GM12878 (cell line): ENCODE data around the gene MRPL22. TPM values are rescaled to one million over a fixed set of nuclear protein-coding genes. Genes with fewer than 3 reads are reported as not detected.

ENCODE experiments used
- ATAC-seq: fragments of 200-7000 bp; cut with Tn5 transposase; 3 replicates; pipeline ENCODE4 v1.9.1; 2020; ENCODE audit warnings: mild to moderate bottlenecking, moderate library complexity
- BruUV-seq: library from RNA; stranded (reverse); fragments of 400-500 nt; replicated peaks from 2 replicates; lab custom pipeline; 2021; lab: Mats Ljungman, UMichigan
- CTCF ChIA-PET: fragments of 300-600 bp; sonication (Branson Sonifier 250); formaldehyde crosslinking; extraction: SDS; loops from one replicate; lab custom pipeline; 2021; ENCODE audit warnings: inconsistent platforms; lab: Yijun Ruan, JAX
- POLR2A ChIA-PET: fragments of 350-600 bp; formaldehyde crosslinking; extraction: SDS; loops from one replicate; lab custom pipeline; 2021; ENCODE audit warnings: inconsistent platforms; lab: Charles Lee
- RAD21 ChIA-PET: fragments of 300-600 bp; sonication (Branson Sonifier 250); formaldehyde crosslinking; loops from one replicate; lab custom pipeline; 2023; ENCODE audit warnings: antibody characterized with exemption; ENCODE audit not compliant: unreplicated experiment; lab: Charles Lee
- SMC1A ChIA-PET: fragments of 300-600 bp; sonication (Branson Sonifier 250); formaldehyde crosslinking; loops from one replicate; lab custom pipeline; 2023; ENCODE audit not compliant: unreplicated experiment, uncharacterized antibody; lab: Charles Lee
- DNase-seq: peaks from one replicate; pipeline ENCODE4 v3.0.0-alpha.2; 2011; ENCODE audit warnings: low read depth, low spot score
- FAIRE-seq: peaks from 3 replicates; lab custom pipeline; 2011; peaks lifted over from hg19 to GRCh38; lab: Jason Lieb, UNC
- H2AFZ ChIP-seq: 2 replicates; pipeline ENCODE4 v1.6.0; 2011; ENCODE audit warnings: low read depth, low read length, control low read depth; ENCODE audit not compliant: control insufficient read depth
- H3K27ac ChIP-seq: 2 replicates; pipeline ENCODE4 v1.5.1; 2011; ENCODE audit warnings: control low read depth; ENCODE audit not compliant: control insufficient read depth, insufficient read depth
- H3K27me3 ChIP-seq, 2 experiments: replicated peaks in 1 of 2; 2 replicates each; pipeline versions ENCODE4 v1.6.0 to v1.6.1; 2011; ENCODE audit warnings: low read length in 1 of 2; ENCODE audit not compliant: control insufficient read depth in 2 of 2, insufficient read depth in 2 of 2
- H3K36me3 ChIP-seq, 2 experiments: 2 replicates each; pipeline ENCODE4 v1.5.1; 2011; ENCODE audit warnings: low read length in 1 of 2; ENCODE audit not compliant: control insufficient read depth in 2 of 2, insufficient read depth in 2 of 2
- H3K4me1 ChIP-seq: 2 replicates; pipeline ENCODE4 v1.6.1; 2011; ENCODE audit warnings: mild to moderate bottlenecking, low read length, moderate library complexity, mixed read lengths; ENCODE audit not compliant: control insufficient read depth, insufficient read depth
- H3K4me2 ChIP-seq: 2 replicates; pipeline ENCODE4 v1.6.0; 2011; ENCODE audit warnings: control low read depth; ENCODE audit not compliant: control insufficient read depth, insufficient read depth
- H3K4me3 ChIP-seq: fragments of 200-600 bp; sonication (generic); 2 replicates; pipeline ENCODE4 v1.5.1; 2016
- H3K79me2 ChIP-seq: 2 replicates; pipeline ENCODE4 v1.6.0; 2011; ENCODE audit warnings: low read length; ENCODE audit not compliant: control insufficient read depth, insufficient read depth
- H3K9ac ChIP-seq: 2 replicates; pipeline ENCODE4 v1.8.0; 2011; ENCODE audit warnings: low read length, control low read depth, mixed read lengths; ENCODE audit not compliant: control insufficient read depth, insufficient read depth
- H3K9me3 ChIP-seq: replicated peaks from 3 replicates; pipeline ENCODE4 v1.5.1; 2011; ENCODE audit warnings: mild to moderate bottlenecking, low read length; ENCODE audit not compliant: control insufficient read depth, insufficient read depth
- H4K20me1 ChIP-seq: 2 replicates; pipeline ENCODE4 v1.6.0; 2011; ENCODE audit not compliant: control insufficient read depth, insufficient read depth
- ATF7 ChIP-seq: fragments of 450-650 bp; IDR thresholded peaks from 2 replicates; pipeline ENCODE4 v1.6.1; 2016; ENCODE audit warnings: low read depth, mild to moderate bottlenecking
- CEBPB ChIP-seq, 2 experiments: fragments of 150-350 bp in 1 of 2; IDR thresholded peaks; 2 replicates each; pipeline ENCODE4 v1.6.1; 2012 to 2014; ENCODE audit warnings: low read depth in 2 of 2, low read length in 2 of 2, borderline replicate concordance in 1 of 2, inconsistent platforms in 1 of 2
- ELK1 ChIP-seq: IDR thresholded peaks from 2 replicates; pipeline ENCODE4 v1.6.1; 2012; ENCODE audit warnings: low read depth, low read length, improper control_type of control experiment
- IRF3 ChIP-seq: fragments of 450-650 bp; IDR thresholded peaks from 2 replicates; pipeline ENCODE4 v1.6.1; 2014; ENCODE audit warnings: mild to moderate bottlenecking
- IRF5 ChIP-seq: fragments of 450-650 bp; IDR thresholded peaks from 2 replicates; pipeline ENCODE4 v1.6.1; 2017; ENCODE audit warnings: borderline replicate concordance
- JUND ChIP-seq: IDR thresholded peaks from 2 replicates; pipeline ENCODE4 v1.6.1; 2012; ENCODE audit warnings: low read depth, mild to moderate bottlenecking, low read length, improper control_type of control experiment, moderate library complexity
- KDM1A ChIP-seq: fragments of 200-600 bp; sonication (generic); IDR thresholded peaks from 2 replicates; pipeline ENCODE4 v1.6.1; 2016; ENCODE audit warnings: borderline replicate concordance
- MLLT1 ChIP-seq: fragments of 450-650 bp; IDR thresholded peaks from 2 replicates; pipeline ENCODE4 v1.6.1; 2016; ENCODE audit warnings: mild to moderate bottlenecking
- MTA2 ChIP-seq: fragments of 450-650 bp; IDR thresholded peaks from 2 replicates; pipeline ENCODE4 v1.6.1; 2016; ENCODE audit warnings: low read depth, mild to moderate bottlenecking, moderate library complexity
- MYB ChIP-seq: fragments of 150-350 bp; IDR thresholded peaks from 2 replicates; pipeline ENCODE4 v1.6.1; 2014; ENCODE audit warnings: mild to moderate bottlenecking, low read depth, low read length, borderline replicate concordance
- NBN ChIP-seq: fragments of 450-650 bp; IDR thresholded peaks from 2 replicates; pipeline ENCODE4 v1.6.1; 2016
- NFXL1 ChIP-seq: fragments of 450-650 bp; IDR thresholded peaks from 2 replicates; pipeline ENCODE4 v1.6.1; 2017; ENCODE audit warnings: antibody characterized with exemption, mild to moderate bottlenecking, borderline replicate concordance
- POLR2A ChIP-seq: IDR thresholded peaks from 2 replicates; pipeline ENCODE4 v1.6.1; 2011; ENCODE audit warnings: low read depth, mild to moderate bottlenecking, low read length
- SIX5 ChIP-seq: IDR thresholded peaks from 2 replicates; pipeline ENCODE4 v1.6.1; 2011; ENCODE audit warnings: mild to moderate bottlenecking, low read depth, low read length, moderate library complexity; ENCODE audit not compliant: severe bottlenecking
- STAT3 ChIP-seq: IDR thresholded peaks from 2 replicates; pipeline ENCODE4 v1.6.1; 2011; ENCODE audit warnings: low read depth, low read length, improper control_type of control experiment
- TCF3 ChIP-seq: IDR thresholded peaks from 2 replicates; pipeline ENCODE4 v1.6.1; 2012; ENCODE audit warnings: low read depth, mild to moderate bottlenecking, low read length, borderline replicate concordance; ENCODE audit not compliant: insufficient read depth
- ZNF622 ChIP-seq: fragments of 450-650 bp; IDR thresholded peaks from 2 replicates; pipeline ENCODE4 v1.6.1; 2017; ENCODE audit warnings: mild to moderate bottlenecking, inconsistent platforms
- in situ Hi-C: fragments of 300-500 bp; cut with MboI; formaldehyde crosslinking; loops from 9 replicates; pipeline ENCODE4 v1.14.3; 2018; ENCODE audit warnings: mixed read lengths
- intact Hi-C: fragments of 100-400 bp; cut with micrococcal nuclease; formaldehyde crosslinking; loops from one replicate; pipeline ENCODE4 v1.14.2; 2022; ENCODE audit not compliant: unreplicated experiment
- polyA plus RNA-seq, 11 experiments: library from polyadenylated mRNA; depleted of rRNA in 4 of 11; unstranded in 6 of 11; stranded (reverse) in 5 of 11; fragments of >200 nt; fragmentation: Nextera tagmentation in 4 of 11; fragmentation: Illumina TruSeq in 1 of 11; extraction: Ambion mirVana in 4 of 11; extraction: Trizol in 1 of 11; gene quantifications; 1 replicate in 1 of 11; 2 replicates in 10 of 11; pipeline versions ENCODE4 v1.2.1 to v1.2.3, GENCODE V29; 2011 to 2016; ENCODE audit warnings: inconsistent platforms in 2 of 11, missing spikeins in 2 of 11, low read depth in 1 of 11
- total RNA-seq, 4 experiments: library from RNA; depleted of rRNA in 3 of 4; stranded (reverse); fragments of >200 nt in 3 of 4; fragmentation: Illumina TruSeq in 1 of 4; extraction: Trizol in 1 of 4; gene quantifications; 2 replicates each; pipeline versions ENCODE4 v1.2.1 to v1.2.3, GENCODE V29; 2013 to 2021

MRPL22 gene
- total and polyA plus RNA-seq, 10 of the 15 experiments (the other 5 are each of a cell fraction or from before 2014, with no cell fraction given): 29.7 to 318 (median 93.4) TPM

- peaks cover 10 to 20% of the 10 kb centered on the region in 2 experiments for H3K36me3 ChIP-seq
- no peak overlapping the region for H2AFZ ChIP-seq
- no peak overlapping the region for H3K9ac ChIP-seq
- no TSS peak for BruUV-seq
- no peak for ATAC-seq
- in situ Hi-C loops: no loop called here
- TF ChIP-seq TCF3 (no peak), ATF7 (no peak), MYB (no peak), JUND (no peak), NBN (no peak), MTA2 (no peak), KDM1A (no peak), IRF5 (no peak), CEBPB (IDR thresholded peaks at IDR 0.05; ENCODE audit: borderline replicate concordance in 1 of 2, low read depth in 2 of 2, low read length in 2 of 2) (no peak), POLR2A (no peak), MLLT1 (no peak), IRF3 (no peak), NFXL1 (no peak), ELK1 (no peak), SIX5 (no peak), STAT3 (no peak), ZNF622 (no peak)
- TF ChIP-seq, all 136 proteins: peak for 0
- no peaks in the 10 kb centered on the region for H3K79me2 ChIP-seq
- no peaks in the 10 kb centered on the region for H4K20me1 ChIP-seq
- H3K4me1 ChIP-seq: no peaks in the 10 kb centered on the region
- H3K4me3 ChIP-seq: no peak overlapping the region
- DNase-seq (no peak), FAIRE-seq (no peak)
- ChIA-PET CTCF (interaction anchor here (0.7 to 1.0 kb wide), 3 partner anchors 15 to 249 kb away, joined by 3 to 5 read pairs (median 3); no protein-coding TSS in a partner anchor), SMC1A (interaction anchor here (0.5 to 1.2 kb wide), 2 partner anchors 11 to 162 kb away, joined by 3 to 5 read pairs; no protein-coding TSS in a partner anchor), POLR2A (no interaction called here), RAD21 (no interaction called here)
- no peaks in the 10 kb centered on the region for H3K9me3 ChIP-seq
- H3K27me3 ChIP-seq: no peaks in the 10 kb centered on the region
- no peak overlapping the region for H3K27ac ChIP-seq
- intact Hi-C loops: no loop called here
- no peak overlapping the region for H3K4me2 ChIP-seq
Measured at GRCh38 chr5:154896562-154897165, 44.2 kb upstream of the MRPL22 start.
